Peyer's patch (tissue), 4 donors: ENCODE measurements around the gene SLC25A19.

Experiments used
- CTCF ChIP-seq, 6 experiments: fragments of 450-650 bp in 4 of 6; fragments of 200-600 bp in 2 of 6; sonication (generic) in 1 of 6; IDR thresholded peaks; one replicate each; pipeline ENCODE4 v1.5.1; 2017 to 2019; ENCODE audit warnings: antibody characterized with exemption in 6 of 6, mild to moderate bottlenecking in 3 of 6, moderate library complexity in 1 of 6
- POLR2A ChIP-seq, 2 donors: fragments of 450-650 bp; IDR thresholded peaks; one replicate each; pipeline ENCODE4 v1.5.1; 2017; ENCODE audit warnings: antibody characterized with exemption in 2 of 2, mild to moderate bottlenecking in 2 of 2, moderate library complexity in 2 of 2

- TF ChIP-seq POLR2A (IDR thresholded peaks at IDR 0.05) (no peak), CTCF (IDR thresholded peaks at IDR 0.05) (no peak)
Observed at GRCh38 chr17:75228305-75228704, 60.9 kb downstream of the SLC25A19 start.
